Colonic mucosa (tissue), 4 donors: Measurements from ENCODE around the gene RNPEPL1. TPM values are rescaled to one million over a fixed set of nuclear protein-coding genes. Genes with fewer than 3 reads are reported as not detected.

ENCODE experiments used
- DNase-seq: peaks from one replicate; pipeline ENCODE4 v3.0.0-alpha.2; 2020
- H3K27ac ChIP-seq: fragments of 200-600 bp; one replicate; pipeline ENCODE4 v1.8.0; 2021
- H3K27me3 ChIP-seq: fragments of 200-600 bp; one replicate; pipeline ENCODE4 v1.8.0; 2021
- H3K36me3 ChIP-seq: fragments of 200-600 bp; one replicate; pipeline ENCODE4 v1.8.0; 2021
- H3K4me1 ChIP-seq: fragments of 200-600 bp; one replicate; pipeline ENCODE4 v1.8.0; 2021; ENCODE audit warnings: mild to moderate bottlenecking
- H3K4me3 ChIP-seq: fragments of 200-600 bp; one replicate; pipeline ENCODE4 v1.8.0; 2021
- H3K9ac ChIP-seq, 2 donors: one replicate each; pipeline ENCODE4 v1.7.0; 2013; ENCODE audit warnings: control low read depth in 2 of 2, low read depth in 2 of 2, low read length in 2 of 2
- H3K9me3 ChIP-seq: fragments of 200-600 bp; one replicate; pipeline ENCODE4 v1.8.0; 2021
- intact Hi-C: fragments of 100-400 bp; cut with DNase I; formaldehyde crosslinking; loops from one replicate; pipeline ENCODE4 v1.14.1; 2022
- total RNA-seq, 2 donors: library from RNA; stranded (reverse); fragmentation: NEBNext Ultra II Directional in 1 of 2; extraction: Animal tissue kit (Norgen Biotek cat#: 25700) in 1 of 2; gene quantifications; one replicate each; pipeline ENCODE4 v1.2.1, GENCODE V29; 2021
- TF ChIP-seq, protein P1 (sequence below): fragments of 200-600 bp; IDR thresholded peaks from one replicate; pipeline ENCODE4 v1.8.0; 2022; ENCODE audit warnings: antibody characterized with exemption, mild to moderate bottlenecking
- donor health status: healthy.
- donor health status: DM: no; HTN: no; CAD: no.
- donor health status: DM: no; HTN: no; CAD: no.

RNPEPL1 gene
- total RNA-seq, 2 donors from 2014 or later: 87.2 to 108 TPM

DNA sequence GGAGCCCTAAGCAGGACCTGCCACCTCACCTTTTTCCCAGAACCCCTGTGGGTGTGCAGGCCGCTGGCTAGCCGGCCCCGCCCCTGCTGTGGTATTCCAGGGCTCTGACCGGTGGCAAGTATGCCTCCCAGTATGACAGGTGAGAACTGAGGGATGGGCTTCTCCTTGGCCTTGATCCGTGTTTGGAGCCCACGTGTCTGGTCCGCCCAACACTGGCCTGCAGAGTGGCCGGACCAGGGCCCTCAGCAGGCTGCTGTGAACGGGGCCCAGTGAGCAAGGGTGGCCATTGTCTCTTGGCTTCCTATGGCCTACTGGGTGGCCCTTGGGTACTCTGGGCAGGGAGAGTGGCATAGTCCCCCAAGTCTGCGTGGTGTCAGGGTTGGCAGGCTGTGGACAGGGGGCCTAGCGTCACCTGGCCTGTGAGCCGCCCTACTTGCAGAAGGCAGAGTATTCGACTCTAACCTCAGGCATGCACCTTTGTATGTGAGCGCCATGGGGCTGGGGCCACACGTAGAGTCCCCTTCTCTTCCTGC, 1.8 kb downstream of the RNPEPL1 start:
- intact Hi-C loops: no loop called here
- no peaks in the 10 kb centered on the region for H3K9me3 ChIP-seq
- no peaks in the 10 kb centered on the region for H3K36me3 ChIP-seq
- peak overlapping the region; percentile 37 to 86 for H3K9ac ChIP-seq
- TF ChIP-seq, protein P1, sequence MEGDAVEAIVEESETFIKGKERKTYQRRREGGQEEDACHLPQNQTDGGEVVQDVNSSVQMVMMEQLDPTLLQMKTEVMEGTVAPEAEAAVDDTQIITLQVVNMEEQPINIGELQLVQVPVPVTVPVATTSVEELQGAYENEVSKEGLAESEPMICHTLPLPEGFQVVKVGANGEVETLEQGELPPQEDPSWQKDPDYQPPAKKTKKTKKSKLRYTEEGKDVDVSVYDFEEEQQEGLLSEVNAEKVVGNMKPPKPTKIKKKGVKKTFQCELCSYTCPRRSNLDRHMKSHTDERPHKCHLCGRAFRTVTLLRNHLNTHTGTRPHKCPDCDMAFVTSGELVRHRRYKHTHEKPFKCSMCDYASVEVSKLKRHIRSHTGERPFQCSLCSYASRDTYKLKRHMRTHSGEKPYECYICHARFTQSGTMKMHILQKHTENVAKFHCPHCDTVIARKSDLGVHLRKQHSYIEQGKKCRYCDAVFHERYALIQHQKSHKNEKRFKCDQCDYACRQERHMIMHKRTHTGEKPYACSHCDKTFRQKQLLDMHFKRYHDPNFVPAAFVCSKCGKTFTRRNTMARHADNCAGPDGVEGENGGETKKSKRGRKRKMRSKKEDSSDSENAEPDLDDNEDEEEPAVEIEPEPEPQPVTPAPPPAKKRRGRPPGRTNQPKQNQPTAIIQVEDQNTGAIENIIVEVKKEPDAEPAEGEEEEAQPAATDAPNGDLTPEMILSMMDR: no peak
- H3K27ac ChIP-seq: no peak overlapping the region
- peak overlapping the region; percentile 86 for H3K4me3 ChIP-seq
- no peak for DNase-seq
- H3K4me1 ChIP-seq: peaks cover 30% of the 10 kb centered on the region
- no peaks in the 10 kb centered on the region for H3K27me3 ChIP-seq

DNA sequence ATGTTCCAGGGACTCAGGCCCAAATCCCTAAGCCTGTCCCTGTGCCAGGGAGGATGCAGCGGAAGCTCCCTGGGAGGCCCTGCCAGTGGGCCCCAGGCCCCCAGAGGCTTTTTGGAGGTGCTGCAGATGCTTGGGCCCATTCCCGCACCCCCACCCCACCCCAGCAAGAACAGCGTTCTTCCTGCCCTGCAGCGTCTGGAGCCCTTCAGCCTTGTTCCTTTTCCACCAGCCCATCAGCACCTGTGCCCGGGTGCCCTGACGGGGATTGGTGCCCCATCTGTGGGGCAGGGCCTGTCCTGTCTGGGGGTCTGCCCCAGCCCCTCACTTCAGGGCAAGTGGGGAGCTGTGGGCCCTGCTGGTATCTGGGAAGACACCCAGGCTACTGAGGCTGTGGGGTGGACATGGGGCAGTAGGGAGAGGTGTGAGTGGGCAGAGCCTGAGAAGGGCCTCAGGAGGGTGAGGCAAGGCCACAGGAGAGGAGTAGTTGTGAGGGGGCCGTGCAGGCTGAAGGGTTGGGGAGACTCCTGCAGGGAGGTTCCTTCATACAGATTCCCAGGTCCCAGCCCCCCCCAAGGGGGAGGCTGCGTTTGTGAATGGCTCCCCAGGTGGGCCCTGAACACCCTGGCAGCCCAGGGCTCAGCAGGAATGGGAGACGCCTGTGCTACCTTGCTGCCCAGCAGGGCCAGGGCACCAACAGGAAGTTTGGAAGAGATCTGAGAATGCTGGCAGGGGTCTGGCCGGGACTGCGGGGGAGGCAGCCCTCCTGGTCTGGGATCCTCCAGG, 2.4 kb downstream of the RNPEPL1 start:
- TF ChIP-seq, protein P1: no peak
- H3K4me3 ChIP-seq: no peak overlapping the region

DNA sequence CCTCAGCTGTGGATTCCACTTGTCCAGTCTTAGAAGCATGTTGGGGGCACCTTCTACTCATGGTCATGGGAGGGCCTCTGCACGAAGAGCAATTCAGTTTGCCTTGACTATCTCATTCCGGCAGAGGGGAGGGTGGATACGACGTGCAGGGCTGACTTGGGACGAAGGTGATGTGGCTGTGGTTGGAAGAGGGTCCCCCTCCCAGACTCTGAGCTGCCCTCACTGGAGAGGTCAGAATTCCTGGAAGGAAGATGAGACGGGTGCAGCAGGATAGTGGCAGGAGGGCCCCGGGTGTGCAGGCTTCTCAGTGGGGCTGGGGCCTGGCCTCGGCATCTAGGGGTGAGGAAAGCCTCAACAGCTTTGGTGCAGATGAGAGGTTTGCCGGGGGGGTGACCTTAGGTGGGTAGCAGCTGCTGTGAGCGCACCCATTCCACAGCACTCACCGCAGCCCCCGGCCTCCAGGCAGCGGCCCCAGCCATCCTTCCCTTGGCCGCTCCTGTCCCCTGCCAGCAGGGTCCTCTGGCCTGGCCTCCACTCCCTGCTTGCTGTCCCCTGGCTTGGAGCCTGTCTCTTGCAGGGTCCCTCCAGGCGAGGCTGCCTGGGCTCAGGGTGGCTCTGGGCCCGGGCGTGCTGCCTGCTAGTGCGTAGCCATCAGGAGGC, 3.2 kb downstream of the RNPEPL1 start:
- H3K9ac ChIP-seq: no peak overlapping the region
- H3K36me3 ChIP-seq: peaks cover 2% of the 10 kb centered on the region
- intact Hi-C loops: no loop called here
- H3K4me3 ChIP-seq: no peak overlapping the region
- TF ChIP-seq, protein P1: no peak
- no peaks in the 10 kb centered on the region for H3K27me3 ChIP-seq
- H3K4me1 ChIP-seq: peaks cover 27% of the 10 kb centered on the region
- H3K9me3 ChIP-seq: no peaks in the 10 kb centered on the region
- no peak for DNase-seq
- H3K27ac ChIP-seq: no peak overlapping the region

More for the DNA sequence above, 2.4 kb downstream of the RNPEPL1 start:
- H3K36me3 ChIP-seq: no peaks in the 10 kb centered on the region
- no peak for DNase-seq
- H3K27ac ChIP-seq: no peak overlapping the region
- no peaks in the 10 kb centered on the region for H3K9me3 ChIP-seq
- no peak overlapping the region for H3K9ac ChIP-seq
- H3K27me3 ChIP-seq: no peaks in the 10 kb centered on the region
- intact Hi-C loops: no loop called here
- H3K4me1 ChIP-seq: peaks cover 27% of the 10 kb centered on the region

DNA sequence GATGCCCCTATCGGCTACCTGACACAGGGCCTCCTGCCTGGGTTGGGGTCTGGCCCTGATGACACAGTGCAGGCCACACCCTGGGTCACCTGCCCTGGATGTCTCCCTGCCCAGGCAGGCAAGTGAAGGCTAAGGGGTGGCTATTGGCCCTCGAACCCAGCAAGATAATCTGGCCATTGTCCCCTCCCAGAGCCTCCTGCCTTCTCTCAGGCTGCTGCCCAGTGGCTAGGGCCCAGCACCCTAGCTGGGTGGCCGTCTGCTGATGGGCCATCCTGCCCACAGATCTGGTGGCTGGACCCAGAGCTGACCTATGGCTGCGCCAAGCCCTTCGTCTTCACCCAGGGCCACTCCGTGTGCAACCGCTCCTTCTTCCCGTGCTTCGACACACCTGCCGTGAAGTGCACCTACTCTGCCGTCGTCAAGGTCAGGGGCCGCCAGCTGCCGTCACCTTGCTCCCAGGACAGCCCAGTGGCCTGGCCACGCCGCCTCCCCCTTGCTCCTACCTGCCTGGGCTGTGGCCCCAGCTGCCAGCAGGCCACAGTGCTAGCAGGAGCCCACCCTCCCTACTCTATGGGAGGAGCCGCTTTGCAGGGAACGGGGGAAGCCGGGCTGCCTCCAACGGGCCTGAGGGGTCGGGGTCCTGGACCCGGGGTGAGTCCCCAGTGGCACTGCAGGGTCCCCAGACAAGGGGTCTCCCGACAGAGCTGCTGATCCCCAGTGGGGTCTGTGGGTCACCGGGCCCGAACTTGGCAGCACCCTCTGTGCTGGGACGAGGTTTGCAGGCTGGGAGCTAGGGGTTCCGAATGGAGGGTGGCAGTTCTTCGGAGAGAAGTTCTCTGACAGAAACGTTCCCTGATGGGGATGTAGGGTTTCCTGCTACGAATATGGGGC, 4.1 kb downstream of the RNPEPL1 start:
- no peaks in the 10 kb centered on the region for H3K9me3 ChIP-seq
- TF ChIP-seq, protein P1: no peak
- no peaks in the 10 kb centered on the region for H3K27me3 ChIP-seq
- H3K9ac ChIP-seq: no peak overlapping the region
- no peak overlapping the region for H3K27ac ChIP-seq
- intact Hi-C loops: no loop called here
- no peak overlapping the region for H3K4me3 ChIP-seq
- peaks cover 6% of the 10 kb centered on the region for H3K36me3 ChIP-seq
- no peak for DNase-seq
- H3K4me1 ChIP-seq: peaks cover 21% of the 10 kb centered on the region

DNA sequence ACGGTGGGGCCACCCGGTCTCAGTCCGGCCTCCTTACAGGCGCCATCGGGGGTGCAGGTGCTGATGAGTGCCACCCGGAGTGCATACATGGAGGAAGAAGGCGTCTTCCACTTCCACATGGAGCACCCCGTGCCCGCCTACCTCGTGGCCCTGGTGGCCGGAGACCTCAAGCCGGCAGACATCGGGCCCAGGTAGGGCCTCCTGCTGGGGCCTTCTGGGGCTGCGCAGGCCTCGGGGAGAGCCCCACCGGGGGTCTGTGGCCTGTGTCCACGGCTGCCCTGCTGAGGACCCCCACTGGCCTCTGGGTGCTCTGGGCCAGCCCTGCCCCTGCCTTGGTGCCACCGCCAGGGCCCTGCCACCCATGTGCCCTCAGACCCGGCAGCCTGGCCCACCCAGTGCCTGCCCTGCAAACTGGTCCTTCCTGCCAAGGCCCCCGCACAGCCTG, 4.8 kb downstream of the RNPEPL1 start:
- no peak for DNase-seq
- Histone ChIP-seq H3K4me3 (no peak overlapping the region), H3K9me3 (no peaks in the 10 kb centered on the region), H3K4me1 (peaks cover 20% of the 10 kb centered on the region), H3K27ac (no peak overlapping the region), H3K9ac (no peak overlapping the region), H3K27me3 (no peaks in the 10 kb centered on the region), H3K36me3 (peaks cover 6% of the 10 kb centered on the region)
- intact Hi-C loops: no loop called here
- TF ChIP-seq, protein P1: no peak
